ENCODE data around the gene TICAM2. TPM values are rescaled to one million over a fixed set of nuclear protein-coding genes. Genes with fewer than 3 reads are reported as not detected.

Gene TICAM2
- total RNA-seq, 2 donors from 2014 or later: 0.67 to 1.1 TPM

GRCh38 chr5:115568668-115569067 is 33.6 kb downstream of the TICAM2 start:
- no peak for DNase-seq (ENCODE audit: low spot score)
- Histone ChIP-seq H3K9me3 (no peaks in the 10 kb centered on the region), H3K4me3 (no peak overlapping the region), H3K27ac (no peak overlapping the region), H3K36me3 (no peaks in the 10 kb centered on the region), H3K27me3 (no peaks in the 10 kb centered on the region), H3K4me1 (peaks cover 0 to 7% of the 10 kb centered on the region in 2 donors)
- TF ChIP-seq CTCF (IDR thresholded peaks at IDR 0.05): no peak

GRCh38 chr5:115565233-115565632 is 37.0 kb downstream of the TICAM2 start:
- H3K36me3 ChIP-seq: no peaks in the 10 kb centered on the region
- no peak overlapping the region for H3K4me3 ChIP-seq
- DNase-seq (ENCODE audit: low spot score): no peak
- TF ChIP-seq CTCF (IDR thresholded peaks at IDR 0.05): no peak
- no peak overlapping the region for H3K27ac ChIP-seq
- no peaks in the 10 kb centered on the region for H3K27me3 ChIP-seq
- no peaks in the 10 kb centered on the region for H3K4me1 ChIP-seq
- H3K9me3 ChIP-seq: no peaks in the 10 kb centered on the region

DNA sequence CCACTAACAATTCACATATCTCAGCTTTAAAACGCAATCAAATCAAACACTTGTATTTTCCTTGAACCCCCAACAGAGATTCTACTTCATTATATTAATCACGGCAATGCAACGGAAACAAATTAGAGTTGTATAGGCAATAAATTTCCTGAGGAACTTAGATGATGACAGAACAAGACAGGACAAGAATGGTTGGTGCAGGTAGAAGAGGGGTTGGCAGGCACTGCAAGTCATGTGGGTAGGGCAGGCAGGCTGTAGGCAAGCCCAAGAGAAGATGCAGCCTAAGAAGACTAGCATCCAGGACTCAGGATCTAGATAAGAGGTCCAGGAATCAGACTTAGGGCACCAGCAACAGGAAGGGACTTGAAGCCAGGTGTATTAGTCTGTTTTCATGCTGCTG is 41.1 kb downstream of the TICAM2 start:
- Histone ChIP-seq H3K27ac (no peak overlapping the region), H3K9me3 (no peaks in the 10 kb centered on the region), H3K36me3 (no peaks in the 10 kb centered on the region), H3K27me3 (no peaks in the 10 kb centered on the region), H3K4me3 (no peak overlapping the region), H3K4me1 (peaks cover 0 to 10% of the 10 kb centered on the region in 2 donors)
- no peak for TF ChIP-seq CTCF (IDR thresholded peaks at IDR 0.05)
- no peak for DNase-seq (ENCODE audit: low spot score)

DNA sequence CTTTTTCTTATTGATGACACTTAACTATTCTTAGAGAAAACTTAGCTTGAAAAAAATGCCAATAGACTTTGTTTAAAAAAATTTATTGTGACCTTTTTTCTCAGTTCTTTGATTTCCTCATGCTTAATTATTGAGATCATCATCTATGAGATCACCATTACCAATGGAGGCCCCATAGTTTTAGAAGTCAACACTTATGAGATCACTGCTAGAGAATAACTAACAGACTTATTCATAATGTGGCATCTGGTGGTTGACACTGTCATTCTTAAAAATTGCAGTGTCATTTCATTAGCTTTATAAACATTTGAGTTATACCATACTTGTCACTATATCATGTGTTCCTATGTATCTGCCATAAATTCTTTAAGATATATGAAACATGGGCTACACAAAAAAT is 42.8 kb downstream of the TICAM2 start:
- Histone ChIP-seq H3K27ac (no peak overlapping the region), H3K36me3 (no peaks in the 10 kb centered on the region)

GRCh38 chr5:115558388-115558956 is 43.8 kb downstream of the TICAM2 start:
- peak overlapping the region; percentile 33 to 47 for H3K27ac ChIP-seq
- no peaks in the 10 kb centered on the region for H3K27me3 ChIP-seq
- no peaks in the 10 kb centered on the region for H3K36me3 ChIP-seq
- no peak for DNase-seq (ENCODE audit: low spot score)
- H3K4me3 ChIP-seq: no peak overlapping the region
- H3K9me3 ChIP-seq: no peaks in the 10 kb centered on the region
- no peak for TF ChIP-seq CTCF (IDR thresholded peaks at IDR 0.05)
- peaks cover 0 to 10% of the 10 kb centered on the region in 2 donors for H3K4me1 ChIP-seq

More for the DNA sequence above, 42.8 kb downstream of the TICAM2 start:
- Histone ChIP-seq H3K9me3 (no peaks in the 10 kb centered on the region), H3K27me3 (no peaks in the 10 kb centered on the region), H3K4me3 (no peak overlapping the region), H3K4me1 (peaks cover 0 to 10% of the 10 kb centered on the region in 2 donors)
- no peak for TF ChIP-seq CTCF (IDR thresholded peaks at IDR 0.05)
- no peak for DNase-seq (ENCODE audit: low spot score)

Measured in right atrium auricular region (tissue), 2 donors.